HG03575 (cell line): ENCODE data around the gene TBC1D4.
"Not testable (repeated sequence)": the region's sequence is repeated elsewhere in the genome, so short reads cannot be mapped to it uniquely, and the experiment has no call there.

Experiments used
- ATAC-seq: cut with Tn5 transposase; IDR thresholded peaks from one replicate; pipeline ENCODE4 v1.9.1; 2021; ENCODE audit not compliant: unreplicated experiment, insufficient number of reproducible peaks, low FRiP score; ENCODE audit errors: extremely low read depth

The TBC1D4 gene

GRCh38 chr13:75309981-75310580 lies 171.9 kb downstream of the TBC1D4 start:
- ATAC-seq: no peak

- no peak for ATAC-seq
These were observed 173.7 kb downstream of the TBC1D4 start for GRCh38 chr13:75308222-75308621.

GRCh38 chr13:75307370-75307949 lies 174.5 kb downstream of the TBC1D4 start:
- ATAC-seq: no peak

- not testable (repeated sequence) for ATAC-seq
These were observed 175.0 kb downstream of the TBC1D4 start for GRCh38 chr13:75306967-75307366.

- ATAC-seq: no peak
These were observed 176.9 kb downstream of the TBC1D4 start for GRCh38 chr13:75305059-75305458.

GRCh38 chr13:75303263-75303662 lies 178.7 kb downstream of the TBC1D4 start:
- no peak for ATAC-seq

GRCh38 chr13:75302071-75302698 lies 179.8 kb downstream of the TBC1D4 start:
- ATAC-seq: no peak

GRCh38 chr13:75299913-75300862 lies 181.8 kb downstream of the TBC1D4 start:
- peak; percentile 52 for ATAC-seq

GRCh38 chr13:75299246-75299645 lies 182.7 kb downstream of the TBC1D4 start:
- no peak for ATAC-seq

GRCh38 chr13:75296641-75297040 lies 185.3 kb downstream of the TBC1D4 start:
- no peak for ATAC-seq

GRCh38 chr13:75295201-75295600 lies 186.8 kb downstream of the TBC1D4 start:
- no peak for ATAC-seq

GRCh38 chr13:75294110-75294509 lies 187.9 kb downstream of the TBC1D4 start:
- ATAC-seq: no peak

GRCh38 chr13:75285310-75285709 lies 196.7 kb downstream of the TBC1D4 start:
- no peak for ATAC-seq

- no peak for ATAC-seq
These were observed 202.1 kb downstream of the TBC1D4 start for GRCh38 chr13:75279834-75280369.

- not testable (repeated sequence) for ATAC-seq
These were observed 208.3 kb downstream of the TBC1D4 start for GRCh38 chr13:75273695-75274094.

GRCh38 chr13:75271846-75272245 lies 210.1 kb downstream of the TBC1D4 start:
- ATAC-seq: no peak

- not testable (repeated sequence) for ATAC-seq
These were observed 213.5 kb downstream of the TBC1D4 start for GRCh38 chr13:75268481-75268880.

- no peak for ATAC-seq
These were observed 217.4 kb downstream of the TBC1D4 start for GRCh38 chr13:75264611-75265010.

- ATAC-seq: no peak
These were observed 218.1 kb downstream of the TBC1D4 start for GRCh38 chr13:75263741-75264407.
